ENCODE results near the gene KRTAP12-1.
"Not testable (repeated sequence)": the region's sequence is repeated elsewhere in the genome, so short reads cannot be mapped to it uniquely, and the experiment has no call there.

KRTAP12-1 gene

GRCh38 chr21:44644878-44645277, 37.1 kb downstream of the KRTAP12-1 start:
- no peak for DNase-seq (ENCODE audit: low read depth)

GRCh38 chr21:44643741-44644310, 38.1 kb downstream of the KRTAP12-1 start:
- DNase-seq (ENCODE audit: low read depth): no peak

- DNase-seq (ENCODE audit: low read depth): no peak
Observed at GRCh38 chr21:44640761-44641160, 41.2 kb downstream of the KRTAP12-1 start.

DNA sequence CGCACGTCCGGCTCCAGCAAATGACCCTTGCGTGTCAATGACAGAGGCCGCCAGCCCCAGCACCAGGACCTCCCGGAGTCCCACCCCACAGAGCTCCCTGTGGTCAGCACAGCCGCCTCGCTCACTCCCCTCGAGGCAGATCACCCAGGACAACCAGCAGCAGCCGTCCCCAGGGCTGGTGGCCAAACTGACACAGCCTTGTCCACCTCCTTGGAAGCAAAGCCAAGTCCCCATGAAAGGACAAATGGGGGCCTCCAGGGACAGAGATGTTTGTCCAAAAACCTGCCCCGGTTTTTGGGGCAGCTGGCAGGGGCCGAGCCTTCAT, 42.7 kb downstream of the KRTAP12-1 start:
- DNase-seq (ENCODE audit: low read depth): no peak

DNA sequence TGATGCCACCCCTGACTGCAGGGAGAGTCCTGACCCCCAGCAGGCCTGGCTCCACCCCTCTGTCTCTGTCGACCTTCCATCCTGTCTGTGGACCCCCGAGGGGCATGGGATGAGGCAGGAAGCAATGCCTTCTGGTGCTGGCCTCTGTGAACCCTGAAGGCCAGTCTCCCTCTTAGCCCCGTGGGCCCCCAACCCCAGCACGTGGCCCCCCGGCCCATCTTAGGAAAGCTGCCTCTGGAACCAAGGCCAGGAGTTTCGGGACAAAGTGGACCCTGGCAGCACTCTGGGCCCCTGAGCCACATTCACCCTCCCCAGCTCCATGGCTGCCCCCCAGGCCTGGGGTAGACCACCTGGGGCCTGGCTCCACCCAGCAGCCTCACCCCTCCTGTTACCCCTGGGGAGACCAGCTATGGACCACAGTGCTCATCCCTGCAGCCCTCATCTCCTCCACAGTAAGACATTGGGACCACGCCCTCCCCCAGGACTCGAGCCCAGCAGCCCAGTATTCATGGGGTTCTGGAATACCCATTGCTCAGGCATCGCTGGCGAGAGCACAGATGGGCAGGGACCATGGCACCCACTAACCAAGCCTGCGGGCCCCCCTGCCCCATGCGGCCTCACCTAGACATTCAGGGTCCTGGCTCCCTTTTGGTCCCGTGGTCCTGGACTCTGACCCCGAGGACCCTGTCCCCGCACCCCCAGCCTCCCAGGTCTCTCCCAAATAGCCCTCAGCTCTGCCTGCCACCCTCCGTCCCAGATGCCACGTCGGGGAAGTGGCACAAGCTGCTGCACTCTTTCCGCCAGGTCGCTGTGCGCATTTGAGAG, 43.2 kb downstream of the KRTAP12-1 start:
- not testable (repeated sequence) for DNase-seq (ENCODE audit: low read depth)

GRCh38 chr21:44637851-44638348, 44.1 kb downstream of the KRTAP12-1 start:
- not testable (repeated sequence) for DNase-seq (ENCODE audit: low read depth)

DNA sequence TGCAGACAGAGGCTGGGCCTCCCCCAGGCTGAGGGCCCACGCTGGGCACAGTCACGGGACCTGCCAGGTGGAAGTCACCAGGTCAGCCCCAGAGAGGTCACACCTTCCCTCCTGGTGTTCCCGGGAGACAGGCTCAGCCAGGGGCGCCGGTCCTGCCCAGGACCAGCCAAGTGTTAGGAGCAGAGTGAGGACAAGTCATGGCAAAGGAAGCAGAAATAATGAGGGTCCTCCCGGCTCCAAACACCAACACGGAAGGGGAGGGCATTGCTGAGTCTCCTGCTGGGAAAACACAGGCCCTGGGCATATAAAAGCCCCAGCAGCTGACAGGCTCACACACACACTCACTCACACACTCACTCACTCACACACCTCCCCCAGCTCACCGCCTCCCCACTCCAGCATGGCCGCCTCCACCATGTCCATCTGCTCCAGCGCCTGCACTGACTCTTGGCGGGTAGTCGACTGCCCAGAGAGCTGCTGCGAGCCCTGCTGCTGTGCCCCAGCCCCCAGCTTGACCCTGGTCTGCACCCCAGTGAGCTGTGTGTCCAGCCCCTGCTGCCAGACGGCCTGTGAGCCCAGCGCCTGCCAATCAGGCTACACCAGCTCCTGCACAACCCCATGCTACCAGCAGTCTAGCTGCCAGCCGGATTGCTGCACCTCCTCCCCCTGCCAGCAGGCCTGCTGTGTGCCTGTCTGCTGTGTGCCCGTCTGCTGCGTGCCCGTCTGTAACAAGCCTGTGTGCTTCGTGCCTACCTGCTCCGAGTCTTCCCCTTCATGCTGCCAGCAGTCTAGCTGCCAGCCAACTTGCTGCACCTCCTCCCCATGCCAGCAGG, 44.7 kb downstream of the KRTAP12-1 start, which contains the start of gene KRTAP10-10:
TSS of gene KRTAP10-10 (plus strand) at position 339 of the 833 bp plus-strand sequence. CDS start at position 401, 62 bp downstream.
- no peak for DNase-seq (ENCODE audit: low read depth)

DNA sequence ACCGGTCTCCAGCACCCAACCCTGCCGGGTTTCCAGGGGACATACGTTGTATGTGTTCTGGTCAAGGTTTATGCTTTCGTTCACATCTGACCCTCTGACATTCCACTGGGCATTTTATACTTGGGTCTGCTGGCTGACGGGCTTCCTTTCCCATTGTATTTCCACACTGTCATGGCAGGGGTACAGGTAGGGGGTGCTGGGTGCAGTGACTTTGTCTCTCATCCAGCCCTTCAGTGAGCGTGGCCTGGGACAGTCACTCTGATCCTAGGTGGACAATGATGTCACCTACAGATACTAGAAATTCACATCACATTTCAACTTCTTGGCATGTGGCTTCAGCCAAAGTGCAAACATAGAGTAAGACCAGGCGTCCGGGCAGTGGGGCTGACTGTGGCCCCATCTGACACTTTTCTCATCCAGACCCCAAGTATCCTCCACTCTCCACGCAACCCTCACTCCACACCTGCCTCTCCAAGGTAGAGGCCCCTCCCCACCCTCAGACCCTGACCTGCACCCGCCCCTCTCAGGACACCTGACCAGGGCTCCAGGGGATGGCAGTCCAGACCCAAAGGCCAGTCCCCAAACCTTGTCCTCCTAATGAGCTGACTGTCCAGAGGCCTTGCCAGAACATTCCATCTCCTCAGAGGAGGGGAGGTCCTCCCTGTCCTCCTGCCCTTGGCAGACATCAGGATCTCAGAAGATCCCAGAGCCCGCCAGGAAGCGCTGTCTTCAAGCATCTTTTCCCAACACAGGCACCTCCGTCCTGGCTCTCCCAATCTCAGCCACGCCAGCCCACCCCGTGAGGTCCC, 45.5 kb downstream of the KRTAP12-1 start:
- no peak for DNase-seq (ENCODE audit: low read depth)

DNA sequence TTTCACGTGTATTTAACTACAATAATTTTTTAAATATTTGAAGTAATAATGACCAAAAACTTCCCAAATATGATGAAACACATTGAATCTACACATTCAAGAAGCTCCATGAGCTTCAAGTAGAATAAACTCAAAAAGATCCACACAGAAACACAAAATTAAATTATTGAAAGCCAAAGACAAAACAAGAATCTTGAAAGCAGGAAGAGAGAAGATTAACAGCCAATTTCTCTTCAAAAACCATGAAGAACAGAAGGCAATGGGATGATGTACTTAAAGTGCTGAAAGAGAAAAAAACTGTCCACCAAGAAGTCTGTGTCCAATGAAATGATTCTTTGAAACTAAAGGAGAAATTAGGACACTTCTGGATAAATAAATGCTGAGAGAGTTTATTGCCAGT, 49.9 kb downstream of the KRTAP12-1 start:
- no peak for DNase-seq (ENCODE audit: low read depth)

All from iris pigment epithelial cell (primary cell).